Naive B cell (primary cell): Measurements from ENCODE around the gene MEIOSIN. TPM values are rescaled to one million over a fixed set of nuclear protein-coding genes. Genes with fewer than 3 reads are reported as not detected.
A peak's percentile ranks its signal among the peaks of the same experiment; 100 is the strongest.

Experiments used
- ATAC-seq, 2 donors: fragments of 150-1000 bp; cut with Tn5 transposase; 2 replicates each; pipeline ENCODE4 v1.10.0; 2021; ENCODE audit warnings: low read depth in 2 of 2, mild to moderate bottlenecking in 2 of 2, moderate library complexity in 2 of 2
- DNase-seq: peaks from one replicate; pipeline ENCODE4 v3.0.0; 2022
- H3K27ac Mint-ChIP-seq, 6 donors: one replicate each; pipeline ENCODE4 v1.8.0; 2020 to 2022; ENCODE audit warnings: mild to moderate bottlenecking in 6 of 6, mixed read lengths in 6 of 6, moderate library complexity in 5 of 6, inconsistent platforms in 2 of 6
- H3K27me3 Mint-ChIP-seq, 3 donors: one replicate each; pipeline ENCODE4 v1.8.0; 2021 to 2022; ENCODE audit warnings: mixed read lengths in 3 of 3, mild to moderate bottlenecking in 1 of 3
- H3K36me3 Mint-ChIP-seq, 2 donors: one replicate each; pipeline ENCODE4 v1.8.0; 2020 to 2022; ENCODE audit warnings: mixed read lengths in 2 of 2, inconsistent platforms in 1 of 2, mild to moderate bottlenecking in 1 of 2
- H3K4me1 Mint-ChIP-seq, 3 donors: one replicate each; pipeline ENCODE4 v1.8.0; 2020 to 2022; ENCODE audit warnings: mixed read lengths in 3 of 3, inconsistent platforms in 1 of 3, mild to moderate bottlenecking in 1 of 3, moderate library complexity in 1 of 3
- H3K4me3 Mint-ChIP-seq, 8 donors: one replicate each; pipeline ENCODE4 v1.8.0; 2020 to 2022; ENCODE audit warnings: mild to moderate bottlenecking in 8 of 8, mixed read lengths in 8 of 8, moderate library complexity in 8 of 8, inconsistent platforms in 2 of 8
- H3K9me3 Mint-ChIP-seq, 7 donors: one replicate each; pipeline ENCODE4 v1.8.0; 2020 to 2022; ENCODE audit warnings: mixed read lengths in 7 of 7, mild to moderate bottlenecking in 5 of 7, inconsistent platforms in 2 of 7, moderate library complexity in 1 of 7
- polyA plus RNA-seq, 6 donors: library from polyadenylated mRNA; unstranded; fragments of 300-500 nt; fragmentation: Illumina TruSeq; gene quantifications; one replicate each; pipeline ENCODE4 v1.2.3, GENCODE V29; 2021; ENCODE audit warnings: low read depth in 6 of 6

Gene MEIOSIN
- polyA plus RNA-seq, 6 donors from 2014 or later = not detected

DNA sequence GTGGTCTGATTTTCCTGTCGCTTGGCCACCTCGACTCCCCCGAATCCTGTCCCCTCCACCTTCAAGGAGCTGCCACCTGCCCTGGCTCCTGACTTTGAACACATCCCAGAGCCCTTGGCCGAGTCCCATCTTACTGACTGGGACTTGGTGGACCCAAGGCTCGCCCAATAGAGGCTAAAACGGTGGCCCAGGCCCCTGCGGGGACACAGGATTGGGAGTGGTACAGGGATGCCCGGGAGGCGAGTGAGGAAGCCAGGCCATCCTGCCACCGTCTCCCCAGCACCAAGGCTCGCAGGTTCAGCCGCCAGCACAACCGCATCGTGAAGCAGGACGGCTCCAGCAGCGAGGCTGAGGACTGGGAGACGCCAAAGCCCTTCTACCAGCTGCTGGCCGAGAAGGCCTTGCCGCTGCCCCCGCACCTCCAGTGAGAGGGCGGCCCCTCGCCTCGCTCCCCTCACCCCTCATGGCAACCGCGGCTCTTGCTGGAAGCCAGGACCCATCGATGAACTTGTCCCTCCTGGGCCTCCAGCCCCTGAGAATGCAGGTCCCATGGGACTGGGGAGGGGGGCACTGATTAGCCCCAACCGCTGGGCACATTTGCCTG lies 30.6 kb downstream of the MEIOSIN start:
- Mint-ChIP-seq H3K4me1 (peaks cover 0 to 7% (median 4%) of the 10 kb centered on the region in 3 donors), H3K27ac (no peak overlapping the region), H3K9me3 (no peaks in the 10 kb centered on the region), H3K36me3 (no peaks in the 10 kb centered on the region), H3K27me3 (peaks cover 0 to 54% (median 29%) of the 10 kb centered on the region in 3 donors), H3K4me3 (no peak overlapping the region)
- no peak for DNase-seq
- no peak for ATAC-seq

DNA sequence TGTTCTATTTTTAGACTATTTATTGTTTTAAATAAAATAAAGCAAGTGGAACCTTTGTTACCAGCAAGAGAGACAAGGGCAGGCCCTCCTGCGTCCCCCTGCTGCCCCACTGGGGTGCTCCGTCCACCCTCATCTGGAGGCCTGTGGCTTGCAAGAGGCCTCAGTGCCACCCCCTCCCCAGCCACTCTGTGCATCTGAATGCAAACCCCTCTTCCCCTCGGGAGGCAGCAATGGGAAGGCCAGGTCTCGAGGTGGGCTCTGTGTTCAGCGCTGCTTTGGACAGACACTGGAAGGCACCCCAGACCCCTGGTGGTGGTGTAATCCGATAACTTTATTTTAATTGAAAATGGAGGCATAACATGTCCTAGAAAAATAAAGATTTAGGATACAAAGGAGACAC lies 31.2 kb downstream of the MEIOSIN start:
- Mint-ChIP-seq H3K36me3 (no peaks in the 10 kb centered on the region), H3K9me3 (no peaks in the 10 kb centered on the region), H3K4me1 (peaks cover under 1 to 14% (median 11%) of the 10 kb centered on the region in 3 donors), H3K27ac (no peak overlapping the region), H3K27me3 (peaks cover 0 to 48% (median 24%) of the 10 kb centered on the region in 3 donors), H3K4me3 (peak overlapping the region in 1 of 8 donors; percentile 27)
- DNase-seq (no peak), ATAC-seq (no peak)

DNA sequence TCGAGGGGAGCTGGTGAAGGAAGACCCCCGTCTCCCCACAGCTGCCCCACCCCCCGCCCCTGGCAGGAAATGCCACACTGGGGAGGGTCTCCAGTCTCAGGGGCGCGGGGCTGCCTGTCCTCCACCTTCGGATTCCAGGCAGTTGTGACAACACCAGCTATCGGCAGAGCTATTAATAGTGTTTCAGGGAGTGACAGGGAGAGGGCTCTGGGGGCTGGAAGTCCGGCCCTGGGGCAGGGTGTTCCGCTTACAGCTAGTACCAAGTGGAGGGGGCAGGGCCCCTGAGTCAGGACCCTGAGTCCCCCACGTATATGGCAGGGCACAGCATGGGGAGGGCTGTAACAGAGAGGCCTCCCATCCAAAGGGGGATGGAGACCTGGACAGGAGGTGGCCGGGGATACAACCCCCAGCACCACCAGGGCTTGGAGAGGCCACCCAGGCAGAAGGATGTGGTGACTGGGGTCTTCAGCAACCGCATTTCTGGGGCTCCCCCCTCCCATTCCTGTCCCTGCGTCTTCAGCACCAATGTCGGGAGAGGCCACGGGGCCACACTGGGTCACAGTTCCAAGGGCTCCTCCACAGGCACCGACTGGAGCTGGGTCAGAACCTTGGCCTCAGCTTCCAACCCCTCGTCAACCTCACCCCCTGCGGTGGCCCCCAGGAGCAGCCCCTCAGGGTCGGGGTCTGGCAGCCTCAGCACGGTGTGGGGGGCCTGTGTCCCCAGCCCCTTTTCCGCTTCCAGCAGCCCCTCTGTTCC lies 31.9 kb downstream of the MEIOSIN start:
- peaks cover 6 to 21% (median 11%) of the 10 kb centered on the region in 3 donors for H3K4me1 Mint-ChIP-seq
- H3K4me3 Mint-ChIP-seq = peak overlapping the region in 2 of 8 donors; percentile 27 to 63
- H3K27ac Mint-ChIP-seq = no peak overlapping the region
- ATAC-seq (no peak), DNase-seq (no peak)
- H3K27me3 Mint-ChIP-seq = peaks cover 0 to 44% (median 20%) of the 10 kb centered on the region in 3 donors
- H3K9me3 Mint-ChIP-seq = no peaks in the 10 kb centered on the region
- no peaks in the 10 kb centered on the region for H3K36me3 Mint-ChIP-seq

DNA sequence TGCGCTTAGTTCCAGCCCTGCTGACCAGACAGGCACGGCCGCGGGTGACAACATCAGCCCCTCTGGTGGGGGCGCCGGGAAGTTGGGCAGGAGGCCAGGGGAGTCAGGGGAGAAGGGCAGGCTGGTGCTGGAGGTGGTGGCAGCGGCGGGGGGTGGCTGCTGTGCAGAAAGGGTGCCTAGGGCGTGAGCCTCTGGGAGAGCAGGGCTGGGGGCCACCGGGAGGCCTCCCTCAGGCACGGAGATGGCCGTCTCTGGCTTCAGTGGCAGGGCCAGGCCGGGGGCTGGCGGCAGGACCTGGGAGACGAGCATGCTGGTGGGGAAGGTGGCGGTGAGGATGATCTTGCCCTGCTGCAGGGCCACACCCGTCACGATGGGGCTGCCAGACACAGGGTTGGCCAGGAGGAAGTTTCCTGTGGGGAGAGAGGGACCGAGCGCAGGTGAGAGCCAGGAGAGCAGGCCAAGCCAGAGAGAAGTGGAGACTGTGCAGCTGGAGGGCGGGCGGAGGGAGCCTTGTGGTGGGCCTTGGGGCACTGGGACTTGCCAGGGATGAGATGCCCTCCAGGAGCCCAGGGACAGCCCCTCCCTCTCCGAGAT lies 32.6 kb downstream of the MEIOSIN start:
- H3K4me1 Mint-ChIP-seq = peaks cover 6 to 27% (median 18%) of the 10 kb centered on the region in 3 donors
- no peak for ATAC-seq
- peak overlapping the region in 1 of 8 donors; percentile 30 for H3K4me3 Mint-ChIP-seq
- H3K9me3 Mint-ChIP-seq = no peaks in the 10 kb centered on the region
- peaks cover 0 to 44% (median 20%) of the 10 kb centered on the region in 3 donors for H3K27me3 Mint-ChIP-seq
- H3K27ac Mint-ChIP-seq = no peak overlapping the region
- DNase-seq = no peak
- no peaks in the 10 kb centered on the region for H3K36me3 Mint-ChIP-seq

DNA sequence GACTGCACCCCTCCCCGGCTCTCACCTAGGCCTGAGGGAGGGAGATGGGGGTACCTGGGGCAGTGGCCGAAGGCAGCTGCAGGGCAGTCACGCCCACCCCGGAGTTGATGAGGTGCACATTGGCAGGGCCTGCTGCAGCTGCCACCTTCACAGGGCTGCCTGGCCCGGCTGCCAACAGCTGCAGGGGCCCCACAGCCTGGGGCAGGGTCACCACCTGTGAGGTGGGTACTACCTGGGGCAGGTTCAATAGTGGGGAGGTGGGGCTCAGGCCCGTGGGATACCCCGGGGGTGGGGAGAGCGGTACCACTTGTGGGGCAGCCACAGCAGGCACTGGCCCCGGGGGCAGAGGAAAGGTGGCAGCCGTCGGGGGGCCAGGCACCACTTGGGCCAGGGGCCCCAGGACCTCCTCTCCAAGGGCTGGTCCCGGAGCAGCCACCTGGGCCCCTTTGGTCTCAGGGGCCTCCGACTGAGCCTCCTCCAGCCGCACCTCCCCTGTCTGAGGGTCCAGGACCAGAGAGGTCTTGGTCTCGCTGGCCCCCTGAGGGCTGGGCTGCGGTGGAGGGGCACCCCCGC lies 33.1 kb downstream of the MEIOSIN start:
- no peak for DNase-seq
- ATAC-seq = no peak
- peaks cover 0 to 44% (median 20%) of the 10 kb centered on the region in 3 donors for H3K27me3 Mint-ChIP-seq
- no peak overlapping the region for H3K27ac Mint-ChIP-seq
- no peaks in the 10 kb centered on the region for H3K36me3 Mint-ChIP-seq
- peaks cover 10 to 29% (median 23%) of the 10 kb centered on the region in 3 donors for H3K4me1 Mint-ChIP-seq
- H3K9me3 Mint-ChIP-seq = no peaks in the 10 kb centered on the region
- H3K4me3 Mint-ChIP-seq = no peak overlapping the region

DNA sequence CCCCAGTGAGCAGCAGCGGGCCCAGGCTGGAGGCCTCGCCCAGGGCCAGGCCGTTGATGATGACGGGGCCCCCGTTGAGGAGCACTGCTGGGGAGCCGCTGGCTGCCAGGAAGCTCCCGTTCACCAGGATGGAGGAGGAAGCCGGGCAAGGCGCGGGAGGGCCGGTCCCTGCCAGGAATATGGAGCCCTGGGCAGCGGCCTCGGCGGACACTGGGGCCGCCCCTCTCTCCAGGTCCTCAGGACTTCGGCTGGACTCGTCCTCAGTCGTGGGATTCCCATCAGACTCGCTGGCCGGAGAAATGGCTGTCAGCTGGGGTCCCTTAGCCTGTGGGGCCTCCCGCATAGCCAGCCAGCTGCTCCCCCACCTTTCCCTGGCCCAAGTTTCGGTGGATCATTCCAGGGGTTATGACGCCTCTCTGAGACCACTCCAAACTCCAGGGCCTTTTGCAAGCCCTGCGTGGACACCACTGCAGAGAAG lies 33.7 kb downstream of the MEIOSIN start:
- Mint-ChIP-seq H3K4me3 (peak overlapping the region in 7 of 8 donors; percentile 15 to 82 (median 59)), H3K27me3 (peaks cover 0 to 40% (median 20%) of the 10 kb centered on the region in 3 donors), H3K4me1 (peaks cover 11 to 29% (median 23%) of the 10 kb centered on the region in 3 donors), H3K9me3 (no peaks in the 10 kb centered on the region), H3K27ac (no peak overlapping the region), H3K36me3 (no peaks in the 10 kb centered on the region)
- DNase-seq (no peak), ATAC-seq (no peak)

- H3K9me3 Mint-ChIP-seq = no peaks in the 10 kb centered on the region
Observed at GRCh38 chr19:45767410-45767880, 34.2 kb downstream of the MEIOSIN start.

DNA sequence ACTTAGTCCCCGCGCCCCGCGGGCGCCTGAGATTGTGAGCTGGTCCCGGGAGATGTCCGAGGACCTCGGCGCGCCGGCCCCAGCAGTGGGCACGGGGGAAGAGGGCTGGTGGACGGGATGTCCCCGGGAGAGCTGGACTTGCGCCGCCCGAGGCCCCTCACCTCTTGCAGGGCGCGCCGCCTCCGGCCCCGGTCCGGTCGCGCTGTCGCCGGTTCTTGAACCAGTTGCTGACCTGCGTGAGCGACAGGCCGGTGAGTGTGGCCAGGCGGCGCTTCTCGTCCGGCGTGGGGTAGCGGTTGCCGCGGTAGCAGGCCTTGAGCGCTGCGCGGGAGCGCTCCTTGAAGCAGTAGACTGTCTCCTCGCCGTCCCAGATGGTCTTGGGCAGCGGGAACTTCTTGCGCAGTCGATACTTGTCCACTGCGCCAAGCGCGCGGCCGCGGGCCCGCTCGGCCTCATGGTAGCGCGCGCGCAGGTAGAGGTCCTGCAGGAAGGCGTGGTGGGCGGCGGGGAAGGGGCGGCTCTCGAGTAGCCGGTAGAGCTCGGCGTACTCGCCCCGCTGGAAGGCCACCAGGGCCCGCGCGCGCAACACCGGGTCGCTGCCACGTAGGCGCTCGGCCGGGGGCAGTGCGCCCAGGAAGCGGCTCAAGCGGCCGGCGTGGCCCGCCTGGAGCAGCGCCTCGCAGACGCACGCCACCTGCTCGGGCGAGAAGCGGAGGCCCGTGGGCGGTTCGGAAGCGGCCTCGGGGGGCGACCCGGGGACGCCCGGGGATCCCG lies 34.8 kb downstream of the MEIOSIN start:
- peak overlapping the region; percentile 75 to 92 (median 79) for H3K4me3 Mint-ChIP-seq
- no peak for ATAC-seq
- H3K9me3 Mint-ChIP-seq = no peaks in the 10 kb centered on the region
- H3K27ac Mint-ChIP-seq = no peak overlapping the region
- H3K27me3 Mint-ChIP-seq = peaks cover 0 to 28% (median 20%) of the 10 kb centered on the region in 3 donors
- no peak for DNase-seq
- H3K36me3 Mint-ChIP-seq = no peaks in the 10 kb centered on the region
- H3K4me1 Mint-ChIP-seq = peaks cover 13 to 29% (median 28%) of the 10 kb centered on the region in 3 donors

More at GRCh38 chr19:45767410-45767880, 34.2 kb downstream of the MEIOSIN start:
- ATAC-seq (no peak), DNase-seq (no peak)
- Mint-ChIP-seq H3K4me1 (peaks cover 13 to 29% (median 27%) of the 10 kb centered on the region in 3 donors), H3K27ac (no peak overlapping the region), H3K36me3 (no peaks in the 10 kb centered on the region), H3K4me3 (peak overlapping the region in 7 of 8 donors; percentile 15 to 82 (median 67)), H3K27me3 (peaks cover 0 to 34% (median 20%) of the 10 kb centered on the region in 3 donors)

DNA sequence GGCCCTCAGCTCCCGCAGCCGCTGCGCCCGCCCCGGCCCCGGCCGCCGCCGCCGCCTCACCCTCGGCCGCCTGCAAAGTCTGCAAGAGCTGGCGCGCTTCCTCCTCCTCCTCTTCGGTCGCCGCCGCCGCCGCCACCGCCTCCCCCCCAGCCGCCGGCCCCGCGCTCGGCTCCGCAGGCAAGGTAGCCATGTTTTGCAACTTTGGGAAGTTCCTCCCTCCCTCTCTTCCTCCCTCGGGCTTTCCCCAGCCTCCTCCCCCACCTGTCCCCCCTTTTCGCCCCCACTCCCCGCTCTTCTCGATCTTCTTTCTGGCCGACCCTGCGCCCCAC lies 35.4 kb downstream of the MEIOSIN start:
- Mint-ChIP-seq H3K27ac (peak overlapping the region in 3 of 6 donors; percentile 62 to 83 (median 70)), H3K27me3 (peaks cover 0 to 28% (median 20%) of the 10 kb centered on the region in 3 donors), H3K4me3 (peak overlapping the region; percentile 82 to 95 (median 92)), H3K36me3 (no peaks in the 10 kb centered on the region), H3K9me3 (no peaks in the 10 kb centered on the region), H3K4me1 (peaks cover 17 to 29% (median 28%) of the 10 kb centered on the region in 3 donors)
- ATAC-seq (no peak), DNase-seq (peak; percentile 33)

GRCh38 chr19:45768984-45769782 lies 35.9 kb downstream of the MEIOSIN start, which contains the start of gene SIX5:
Gene SIX5 (minus strand): TSS chr19:45769252. CDS start chr19:45768844, 408 bp downstream.
- Mint-ChIP-seq H3K4me3 (peak within 1 kb of the TSS; percentile 82 to 95 (median 92)), H3K4me1 (peaks cover 17 to 29% (median 28%) of the 10 kb centered on the region in 3 donors), H3K9me3 (no peaks in the 10 kb centered on the region), H3K27ac (peak within 1 kb of the TSS; percentile 83 to 98 (median 92)), H3K36me3 (no peaks in the 10 kb centered on the region), H3K27me3 (peaks cover 0 to 28% (median 20%) of the 10 kb centered on the region in 3 donors)
- DNase-seq (peak; percentile 90), ATAC-seq (peak; percentile 54 to 57)

GRCh38 chr19:45769821-45770191 lies 36.6 kb downstream of the MEIOSIN start:
- peak overlapping the region; percentile 82 to 95 (median 92) for H3K4me3 Mint-ChIP-seq
- H3K9me3 Mint-ChIP-seq = no peaks in the 10 kb centered on the region
- peak overlapping the region; percentile 83 to 98 (median 92) for H3K27ac Mint-ChIP-seq
- DNase-seq (no peak), ATAC-seq (peak; percentile 37 to 43)
- H3K4me1 Mint-ChIP-seq = peaks cover 17 to 29% (median 28%) of the 10 kb centered on the region in 3 donors
- H3K27me3 Mint-ChIP-seq = peaks cover 0 to 24% (median 15%) of the 10 kb centered on the region in 3 donors
- H3K36me3 Mint-ChIP-seq = no peaks in the 10 kb centered on the region
